Astrocyte of the cerebellum (primary cell): ENCODE results near the gene NXPE3.

Source experiments
- DNase-seq: peaks from one replicate; pipeline ENCODE4 v3.0.0-alpha.2; 2011; ENCODE audit warnings: low read depth
- H3K4me3 ChIP-seq: 2 replicates; pipeline ENCODE4 v1.5.1; 2011; ENCODE audit warnings: mild to moderate bottlenecking, low read depth, low read length, moderate library complexity
- CTCF ChIP-seq: IDR thresholded peaks from 2 replicates; pipeline ENCODE4 v1.5.1; 2012; ENCODE audit warnings: low read length, low read depth, moderate library complexity, mild to moderate bottlenecking; ENCODE audit errors: missing control alignments
- in situ Hi-C: cut with HindIII; loops from 2 replicates; pipeline ENCODE4 v1.10.0; 2017; ENCODE audit warnings: low sequenced_read_pairs

Gene NXPE3

DNA sequence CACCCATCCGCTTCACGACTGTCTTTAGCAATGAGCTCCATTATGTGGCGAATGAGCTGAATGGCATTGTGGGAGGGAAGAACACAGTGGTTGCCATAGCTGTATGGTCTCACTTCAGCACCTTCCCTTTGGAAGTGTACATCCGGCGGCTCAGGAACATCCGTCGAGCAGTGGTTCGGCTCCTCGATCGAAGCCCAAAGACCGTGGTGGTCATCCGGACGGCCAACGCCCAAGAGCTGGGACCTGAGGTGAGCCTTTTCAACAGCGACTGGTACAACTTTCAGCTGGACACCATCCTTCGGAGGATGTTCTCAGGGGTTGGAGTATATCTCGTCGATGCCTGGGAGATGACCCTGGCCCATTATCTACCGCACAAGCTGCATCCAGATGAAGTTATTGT lies 42.5 kb downstream of the NXPE3 start:
- no peak overlapping the region for H3K4me3 ChIP-seq
- TF ChIP-seq CTCF, result no peak
- DNase-seq, result no peak
- in situ Hi-C loops, result no loop called here

- DNase-seq, result no peak
- no peak for TF ChIP-seq CTCF
- in situ Hi-C loops, result no loop called here
- H3K4me3 ChIP-seq, result no peak overlapping the region
Measured at GRCh38 chr3:101823525-101823924, 44.5 kb downstream of the NXPE3 start.

DNA sequence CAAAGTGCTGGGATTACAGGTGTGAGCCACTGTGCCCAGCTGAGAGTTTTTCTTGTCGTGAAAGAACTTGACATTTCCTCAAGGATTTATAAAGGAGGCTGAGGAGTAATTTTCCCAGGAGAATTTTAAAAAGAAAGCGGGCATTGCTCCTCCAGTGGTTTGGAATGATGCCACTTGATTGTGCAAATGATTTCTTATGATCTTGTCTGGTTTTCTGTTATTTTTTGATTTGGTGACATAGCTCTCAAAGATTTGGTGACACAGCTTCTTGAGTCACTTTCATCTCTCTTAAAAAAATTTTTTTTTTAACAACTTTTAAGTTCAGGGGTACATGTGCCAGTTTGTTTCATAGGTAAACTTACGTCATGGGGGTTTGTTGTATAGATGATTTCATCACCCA lies 45.7 kb downstream of the NXPE3 start:
- no peak overlapping the region for H3K4me3 ChIP-seq
- in situ Hi-C loops, result no loop called here
- no peak for TF ChIP-seq CTCF

GRCh38 chr3:101825904-101826445 lies 47.0 kb downstream of the NXPE3 start:
- DNase-seq, result no peak
- H3K4me3 ChIP-seq, result no peak overlapping the region
- in situ Hi-C loops, result no loop called here
- TF ChIP-seq CTCF, result no peak

More for the DNA sequence above, 45.7 kb downstream of the NXPE3 start:
- DNase-seq, result no peak

DNA sequence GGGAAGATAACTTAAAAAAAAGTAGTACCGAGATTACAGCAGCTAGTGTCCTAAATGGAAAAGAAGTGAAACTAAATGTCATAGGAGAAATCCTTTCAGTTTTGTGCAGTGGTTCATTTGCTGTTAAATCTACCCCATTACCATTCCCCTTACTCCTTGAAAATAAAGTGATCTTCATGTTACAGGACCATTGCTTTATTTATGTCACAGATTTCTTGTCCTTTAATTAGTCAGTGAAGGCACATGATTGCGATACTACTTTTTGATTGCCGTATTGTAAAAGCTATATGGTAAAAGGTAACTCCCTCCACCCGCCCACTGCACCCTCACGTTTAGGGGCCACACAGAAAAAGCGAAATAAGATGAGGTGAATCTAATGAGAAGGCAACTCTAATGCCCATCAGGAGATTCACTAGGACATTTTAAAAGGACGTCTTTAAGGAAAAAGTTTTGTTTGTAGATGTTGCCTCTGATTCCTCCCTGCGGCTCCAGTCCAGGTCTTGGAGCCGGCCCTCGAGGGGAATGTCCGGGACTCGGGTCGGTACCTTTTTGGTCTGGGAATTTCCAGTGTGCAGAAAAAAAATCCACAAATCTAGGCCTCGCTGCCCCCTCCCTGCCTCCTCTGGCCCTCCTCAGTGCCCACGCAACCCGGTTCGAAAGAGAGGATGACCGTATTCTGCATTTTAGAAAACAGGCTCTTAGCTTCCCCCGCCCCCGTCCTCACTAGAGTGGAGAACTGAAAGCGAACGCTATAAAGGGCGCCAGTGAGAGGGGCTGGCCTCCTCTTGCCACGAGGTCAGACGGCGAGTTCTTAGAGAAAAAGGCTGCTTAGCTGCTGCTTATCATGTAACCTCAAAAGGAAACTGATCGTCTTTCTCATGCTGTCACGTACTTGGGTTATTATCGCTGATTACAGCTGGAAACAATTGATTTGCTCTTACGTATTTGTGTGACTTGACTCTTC lies 48.5 kb downstream of the NXPE3 start:
- H3K4me3 ChIP-seq, result peak overlapping the region; percentile 46
- in situ Hi-C loops, result no loop called here
- TF ChIP-seq CTCF, result no peak
- peak; percentile 55 for DNase-seq

DNA sequence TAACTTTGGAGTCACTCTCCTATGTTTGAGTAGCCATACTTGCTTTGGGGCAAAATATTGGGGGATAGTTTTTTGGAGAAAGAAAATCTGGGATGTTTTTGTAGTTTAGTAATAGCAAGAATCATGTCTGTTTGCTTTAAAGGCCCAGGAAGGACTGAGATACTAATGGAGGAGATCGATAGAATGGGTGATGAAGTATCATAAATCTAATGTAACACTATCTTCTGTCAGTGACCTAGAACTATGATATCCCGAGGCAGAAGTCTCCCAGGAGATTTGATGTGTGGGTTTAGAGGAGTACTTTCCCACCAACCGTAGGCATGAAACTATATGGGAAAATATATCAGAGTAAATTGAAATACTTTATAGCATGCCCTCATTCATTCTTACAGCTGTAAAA lies 49.3 kb downstream of the NXPE3 start:
- in situ Hi-C loops, result no loop called here
- TF ChIP-seq CTCF, result no peak
- H3K4me3 ChIP-seq, result peak overlapping the region; percentile 46
- DNase-seq, result no peak
